A549 (cell line): Measurements from ENCODE around the gene MEIS1. TPM values are rescaled to one million over a fixed set of nuclear protein-coding genes. Genes with fewer than 3 reads are reported as not detected.

Source experiments
- ATAC-seq, 2 experiments: fragments of 200-7000 bp in 1 of 2; fragments of >200 bp in 1 of 2; cut with Nextera tagmentation in 1 of 2; cut with Tn5 transposase in 1 of 2; 3 replicates each; pipeline versions ENCODE4 v1.8.0 to v1.9.1; 2018 to 2020; ENCODE audit warnings: mild to moderate bottlenecking in 1 of 2, moderate library complexity in 1 of 2
- CTCF ChIA-PET: fragments of 300-600 bp; sonication (Branson Sonifier 250); formaldehyde crosslinking; extraction: SDS; loops from one replicate; lab custom pipeline; 2021; ENCODE audit warnings: antibody characterized with exemption, inconsistent platforms; lab: Yijun Ruan, JAX
- POLR2A ChIA-PET: fragments of 350-600 bp; formaldehyde crosslinking; extraction: SDS; loops from one replicate; lab custom pipeline; 2021; ENCODE audit warnings: antibody characterized with exemption, inconsistent platforms; lab: Yijun Ruan, JAX
- DNase-seq, 2 experiments: peaks; one replicate each; pipeline versions ENCODE4 v3.0.0 to v3.0.0-alpha.2; 2011 to 2016; ENCODE audit warnings: low read depth in 1 of 2, low spot score in 1 of 2
- FAIRE-seq: peaks from 2 replicates; lab custom pipeline; 2011; peaks lifted over from hg19 to GRCh38; lab: Jason Lieb, UNC
- H3K27ac ChIP-seq, 2 experiments: fragments of >200 bp; sonication (Bioruptor Twin); formaldehyde crosslinking; 3 replicates each; pipeline ENCODE4 v1.5.1; 2016 to 2017
- H3K4me1 ChIP-seq: fragments of >200 bp; sonication (Bioruptor Twin); formaldehyde crosslinking; 3 replicates; pipeline ENCODE4 v1.6.1; 2016
- H3K4me2 ChIP-seq: fragments of >200 bp; sonication (Bioruptor Twin); formaldehyde crosslinking; 3 replicates; pipeline ENCODE4 v1.6.1; 2016
- H3K4me3 ChIP-seq: fragments of >200 bp; sonication (Bioruptor Twin); formaldehyde crosslinking; 3 replicates; pipeline ENCODE4 v1.5.1; 2016
- H3K9me3 ChIP-seq: fragments of >200 bp; sonication (Bioruptor Twin); formaldehyde crosslinking; 3 replicates; pipeline ENCODE4 v1.6.1; 2016
- BCL3 ChIP-seq: fragments of >200 bp; sonication (Bioruptor Twin); formaldehyde crosslinking; IDR thresholded peaks from 3 replicates; pipeline ENCODE4 v1.6.1; 2016
- CBX2 ChIP-seq: fragments of 200-600 bp; sonication (generic); IDR thresholded peaks from 2 replicates; pipeline ENCODE4 v1.6.1; 2016; ENCODE audit warnings: low read depth, mild to moderate bottlenecking, borderline replicate concordance
- FOSL2 ChIP-seq, 2 experiments: fragments of 450-650 bp in 1 of 2; fragments of >200 bp in 1 of 2; sonication (Bioruptor Twin) in 1 of 2; formaldehyde crosslinking; IDR thresholded peaks; 2 replicates each; pipeline versions ENCODE4 v1.5.0 to v1.6.1; 2016 to 2020; ENCODE audit warnings: mild to moderate bottlenecking in 1 of 2, moderate library complexity in 1 of 2
- HMGXB4 ChIP-seq: fragments of 250-450 bp; sonication (Bioruptor Pico); IDR thresholded peaks from 2 replicates; pipeline ENCODE4 v1.5.0; 2021; ENCODE audit warnings: mild to moderate bottlenecking, moderate library complexity, borderline replicate concordance
- HOXA7 ChIP-seq: fragments of 250-450 bp; sonication (Bioruptor Pico); IDR thresholded peaks from 2 replicates; pipeline ENCODE4 v1.5.0; 2020; ENCODE audit warnings: mild to moderate bottlenecking, moderate library complexity
- KDM1A ChIP-seq: fragments of 200-600 bp; sonication (generic); IDR thresholded peaks from 2 replicates; pipeline ENCODE4 v1.6.1; 2016; ENCODE audit warnings: low read depth, mild to moderate bottlenecking
- KDM5A ChIP-seq: fragments of 200-600 bp; sonication (generic); IDR thresholded peaks from 2 replicates; pipeline ENCODE4 v1.6.1; 2016; ENCODE audit warnings: antibody characterized with exemption, mild to moderate bottlenecking
- MAFK ChIP-seq: fragments of 450-650 bp; IDR thresholded peaks from 2 replicates; pipeline ENCODE4 v1.6.1; 2014; ENCODE audit not compliant: partially characterized antibody
- MYC ChIP-seq: IDR thresholded peaks from 2 replicates; pipeline ENCODE4 v1.6.1; 2012; ENCODE audit warnings: mild to moderate bottlenecking, inconsistent platforms, low read length, improper control_type of control experiment, borderline replicate concordance
- PBX3 ChIP-seq: IDR thresholded peaks from 2 replicates; pipeline ENCODE4 v1.6.1; 2012
- RAD21 ChIP-seq, 2 experiments: fragments of >200 bp in 1 of 2; sonication (Bioruptor Twin) in 1 of 2; formaldehyde crosslinking in 1 of 2; IDR thresholded peaks in 1 of 2; conservative IDR thresholded peaks in 1 of 2; 2 replicates in 1 of 2; 3 replicates in 1 of 2; pipeline ENCODE4 v1.6.1; 2012 to 2018; ENCODE audit warnings: inconsistent platforms in 1 of 2
- SREBF2 ChIP-seq: fragments of 450-650 bp; IDR thresholded peaks from 2 replicates; pipeline ENCODE4 v1.6.1; 2014; ENCODE audit warnings: mild to moderate bottlenecking, moderate library complexity
- TFCP2L1 ChIP-seq: fragments of 250-450 bp; sonication (Bioruptor Pico); IDR thresholded peaks from 2 replicates; pipeline ENCODE4 v1.5.0; 2021; ENCODE audit warnings: mild to moderate bottlenecking
- TP53 ChIP-seq: fragments of 250-450 bp; sonication (Bioruptor Pico); IDR thresholded peaks from 2 replicates; pipeline ENCODE4 v1.5.0; 2021; ENCODE audit warnings: mild to moderate bottlenecking, moderate library complexity
- ZNF302 ChIP-seq: fragments of 250-450 bp; sonication (Bioruptor Pico); IDR thresholded peaks from 2 replicates; pipeline ENCODE4 v1.9.0; 2021; ENCODE audit warnings: inconsistent platforms, mild to moderate bottlenecking, moderate library complexity
- WGBS: methylation state at CpG from one replicate; pipeline ENCODE4 v1.1.6; 2017; ENCODE audit errors: missing lambda C conversion rate; 5-methylcytosine and 5-hydroxymethylcytosine counted together
- polyA plus RNA-seq, 4 experiments: library from polyadenylated mRNA; depleted of rRNA in 3 of 4; stranded (reverse); fragments of >200 nt; fragmentation: RNase III in 1 of 4; extraction: RNeasy Plus Mini Kit Qiagen cat#74134 plus additional on column Dnase treatment in 1 of 4; gene quantifications; 2 replicates in 3 of 4; 3 replicates in 1 of 4; pipeline ENCODE4 v1.2.3, GENCODE V29; 2011 to 2017
- TF ChIP-seq, protein P1 (sequence below): fragments of 250-450 bp; sonication (Bioruptor Pico); IDR thresholded peaks from 2 replicates; pipeline ENCODE4 v1.5.0; 2020; ENCODE audit warnings: low read depth, mild to moderate bottlenecking, moderate library complexity
- TF ChIP-seq, protein P2 (sequence below): fragments of 150-350 bp; IDR thresholded peaks from 2 replicates; pipeline ENCODE4 v1.6.1; 2014; ENCODE audit warnings: low read depth, mild to moderate bottlenecking, low read length

Gene MEIS1
- polyA plus RNA-seq, 2 of the 4 experiments (the other 2 are of a cell fraction), result 1.9 to 4.2 TPM

DNA sequence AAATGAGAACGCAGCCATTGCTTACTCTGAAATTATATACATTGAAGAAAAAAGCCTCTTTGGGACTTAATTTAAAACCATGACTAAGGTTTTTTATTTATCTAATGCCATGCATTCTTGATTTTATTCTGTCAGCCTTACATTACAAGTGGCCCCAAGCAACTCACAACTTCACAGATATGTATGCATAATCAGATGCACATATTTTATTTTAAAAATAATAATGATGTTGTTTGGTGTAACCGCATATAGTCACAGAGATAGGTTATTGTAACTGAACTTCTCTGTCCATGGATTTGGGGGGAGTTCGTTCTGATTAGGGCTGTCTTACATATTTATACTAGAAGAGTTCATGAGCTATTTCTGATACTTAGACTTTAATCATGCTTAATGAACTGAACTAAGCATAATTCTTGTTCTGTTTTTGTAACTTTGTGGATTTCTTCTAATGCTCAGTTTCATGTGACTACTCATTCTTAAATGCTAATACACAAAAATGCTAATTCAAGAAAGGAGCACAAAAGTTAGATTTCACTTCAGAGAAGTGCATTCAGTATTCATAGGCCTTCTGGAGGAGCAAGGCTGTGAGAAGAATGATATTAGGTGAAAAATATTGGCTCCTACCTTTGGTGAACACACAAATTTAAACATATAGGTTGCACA lies 26.2 kb downstream of the MEIS1 start (continued):
- TF ChIP-seq, protein P1, sequence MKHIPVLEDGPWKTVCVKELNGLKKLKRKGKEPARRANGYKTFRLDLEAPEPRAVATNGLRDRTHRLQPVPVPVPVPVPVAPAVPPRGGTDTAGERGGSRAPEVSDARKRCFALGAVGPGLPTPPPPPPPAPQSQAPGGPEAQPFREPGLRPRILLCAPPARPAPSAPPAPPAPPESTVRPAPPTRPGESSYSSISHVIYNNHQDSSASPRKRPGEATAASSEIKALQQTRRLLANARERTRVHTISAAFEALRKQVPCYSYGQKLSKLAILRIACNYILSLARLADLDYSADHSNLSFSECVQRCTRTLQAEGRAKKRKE (CRISPR knock-in tag), result no peak
- TF ChIP-seq BCL3 (no peak), MYC (no peak), CBX2 (no peak), KDM1A (no peak)

GRCh38 chr2:66461664-66462500 lies 27.0 kb downstream of the MEIS1 start:
- TF ChIP-seq MAFK (no peak), RAD21 (conservative IDR thresholded peaks at IDR 0.05 in 1 of 2, IDR thresholded peaks at IDR 0.05 in 1 of 2) (no peak), TFCP2L1 (no peak), HMGXB4 (CRISPR knock-in tag) (no peak), HOXA7 (CRISPR knock-in tag) (no peak), TP53 (CRISPR knock-in tag) (no peak), SREBF2 (no peak), KDM5A (no peak), PBX3 (no peak), ZNF302 (CRISPR knock-in tag) (no peak), FOSL2 (IDR thresholded peaks at IDR 0.05) (no peak), FOSL2 (CRISPR knock-in tag; IDR thresholded peaks at IDR 0.05) (no peak)
- TF ChIP-seq, protein P2, sequence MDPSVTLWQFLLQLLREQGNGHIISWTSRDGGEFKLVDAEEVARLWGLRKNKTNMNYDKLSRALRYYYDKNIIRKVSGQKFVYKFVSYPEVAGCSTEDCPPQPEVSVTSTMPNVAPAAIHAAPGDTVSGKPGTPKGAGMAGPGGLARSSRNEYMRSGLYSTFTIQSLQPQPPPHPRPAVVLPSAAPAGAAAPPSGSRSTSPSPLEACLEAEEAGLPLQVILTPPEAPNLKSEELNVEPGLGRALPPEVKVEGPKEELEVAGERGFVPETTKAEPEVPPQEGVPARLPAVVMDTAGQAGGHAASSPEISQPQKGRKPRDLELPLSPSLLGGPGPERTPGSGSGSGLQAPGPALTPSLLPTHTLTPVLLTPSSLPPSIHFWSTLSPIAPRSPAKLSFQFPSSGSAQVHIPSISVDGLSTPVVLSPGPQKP, result no peak
- Histone ChIP-seq H3K9me3 (no peaks in the 10 kb centered on the region), H3K4me3 (no peak overlapping the region), H3K4me2 (no peak overlapping the region), H3K4me1 (no peaks in the 10 kb centered on the region), H3K27ac (no peak overlapping the region)
- WGBS, result 70% methylated on average over 6 of the region's 6 CpGs
- FAIRE-seq (peak; percentile 7), ATAC-seq (no peak), DNase-seq (no peak)
- ChIA-PET POLR2A (no interaction called here), CTCF (interaction anchor here (0.7 to 0.9 kb wide), 2 partner anchors 31 to 32 kb away, joined by 3 read pairs; no protein-coding TSS in a partner anchor)
